GM21619 (cell line): ENCODE measurements around the gene LRRC3B.
"Not testable (repeated sequence)": the region's sequence is repeated elsewhere in the genome, so short reads cannot be mapped to it uniquely, and the experiment has no call there.

Source experiments
- ATAC-seq: cut with Tn5 transposase; IDR thresholded peaks from one replicate; pipeline ENCODE4 v1.9.1; 2021; ENCODE audit not compliant: unreplicated experiment

The LRRC3B gene, protein sequence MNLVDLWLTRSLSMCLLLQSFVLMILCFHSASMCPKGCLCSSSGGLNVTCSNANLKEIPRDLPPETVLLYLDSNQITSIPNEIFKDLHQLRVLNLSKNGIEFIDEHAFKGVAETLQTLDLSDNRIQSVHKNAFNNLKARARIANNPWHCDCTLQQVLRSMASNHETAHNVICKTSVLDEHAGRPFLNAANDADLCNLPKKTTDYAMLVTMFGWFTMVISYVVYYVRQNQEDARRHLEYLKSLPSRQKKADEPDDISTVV

DNA sequence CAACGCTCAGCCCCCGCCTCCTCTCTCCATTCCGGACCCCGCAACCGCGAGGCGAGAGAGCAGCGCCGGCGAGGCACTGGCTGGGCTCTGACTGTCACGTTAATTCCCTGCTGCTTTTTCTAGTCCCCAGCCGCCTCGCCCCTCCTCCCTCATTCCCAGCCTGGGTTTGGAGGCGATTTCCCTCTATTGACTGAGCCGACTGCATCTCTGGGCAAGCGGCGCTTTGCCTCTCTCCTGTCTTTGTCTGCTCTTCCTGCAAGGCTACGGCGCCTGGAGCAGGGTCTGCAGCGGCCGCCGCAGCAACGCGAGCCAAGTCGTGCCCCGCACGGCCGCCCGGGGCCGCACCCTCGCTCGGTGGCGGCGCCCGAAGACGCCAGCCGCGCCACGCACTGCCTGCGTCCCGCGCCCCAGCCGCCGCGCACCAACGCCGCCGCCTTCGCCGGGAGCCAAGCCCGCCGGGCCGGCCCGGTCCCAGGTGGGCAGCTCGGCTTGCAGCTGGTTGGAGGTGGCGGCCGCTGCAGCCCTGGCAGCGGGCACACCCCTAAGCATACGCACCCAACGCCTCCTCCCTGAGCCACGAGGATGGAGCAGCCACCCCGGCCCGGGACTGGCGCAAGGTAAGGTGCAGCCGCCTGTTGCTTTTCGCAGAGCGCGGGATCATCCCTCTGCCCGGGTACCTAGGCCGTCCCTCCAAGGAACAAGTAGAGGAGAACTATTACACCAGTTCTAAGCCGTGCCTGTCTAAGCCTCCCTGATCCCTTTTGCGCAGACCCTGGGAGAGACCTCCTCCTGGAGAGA is at the start of gene LRRC3B:
Gene LRRC3B, plus strand, starts transcription at position 152 of the 798 bp plus-strand sequence. CDS start 86,901 bp downstream, outside the sequence.
- no peak for ATAC-seq

DNA sequence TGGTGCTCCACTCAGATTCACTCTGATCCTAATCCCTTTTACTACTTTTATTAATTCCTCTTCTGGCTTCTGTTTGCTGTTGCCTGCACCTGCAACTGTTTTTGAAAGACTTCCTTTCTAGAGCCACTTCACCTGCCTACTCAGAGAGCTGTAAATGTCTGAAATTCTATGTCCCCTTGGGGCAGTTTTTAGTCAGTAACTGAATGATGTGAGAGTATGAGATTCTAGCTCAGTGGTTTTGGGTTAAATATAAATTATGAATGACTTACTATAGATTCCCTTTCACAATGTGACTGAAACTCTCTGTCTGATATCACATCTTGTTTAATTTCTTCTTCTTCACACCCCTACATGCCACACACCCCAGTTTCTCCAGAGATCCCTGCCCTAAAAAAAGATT is 47.8 kb upstream of the LRRC3B start:
- ATAC-seq, result no peak

DNA sequence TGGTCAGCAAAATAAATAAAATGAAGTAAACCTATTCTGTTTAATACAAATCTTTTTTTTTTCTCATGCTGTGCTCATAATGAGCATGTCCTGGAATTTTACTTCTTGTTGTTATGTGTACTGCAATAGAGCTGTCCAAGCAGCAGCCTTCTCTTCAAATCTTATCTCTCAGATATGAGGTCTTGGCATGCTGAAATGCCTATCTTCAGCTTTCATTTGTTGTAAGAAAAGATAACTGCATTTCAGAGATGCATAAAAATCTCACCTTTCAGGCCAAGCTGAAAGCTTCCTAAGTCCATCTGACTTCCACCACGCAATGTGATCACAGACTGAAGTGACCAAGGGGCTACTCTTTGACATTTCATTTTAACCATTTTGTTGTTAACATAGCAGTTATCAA is 43.5 kb upstream of the LRRC3B start:
- no peak for ATAC-seq

DNA sequence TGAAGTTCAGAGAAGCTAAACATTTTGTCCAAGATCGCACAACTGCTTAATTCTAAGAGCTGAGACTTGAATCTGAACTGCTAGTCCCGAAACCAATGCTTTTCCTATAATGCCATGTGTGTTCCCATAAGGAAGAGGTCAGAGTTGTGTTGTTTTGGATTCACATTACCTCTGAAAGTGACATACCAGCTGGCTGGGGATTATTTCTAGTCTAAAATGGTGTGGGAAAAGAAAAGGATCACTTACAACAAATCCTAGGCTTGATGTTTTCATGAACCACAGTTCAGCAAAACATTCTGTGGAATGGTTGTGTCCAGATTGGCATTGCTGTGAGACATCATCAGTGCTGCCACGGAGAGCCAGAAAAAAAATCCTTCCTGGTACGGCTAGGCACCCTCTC is 35.0 kb upstream of the LRRC3B start:
- no peak for ATAC-seq

DNA sequence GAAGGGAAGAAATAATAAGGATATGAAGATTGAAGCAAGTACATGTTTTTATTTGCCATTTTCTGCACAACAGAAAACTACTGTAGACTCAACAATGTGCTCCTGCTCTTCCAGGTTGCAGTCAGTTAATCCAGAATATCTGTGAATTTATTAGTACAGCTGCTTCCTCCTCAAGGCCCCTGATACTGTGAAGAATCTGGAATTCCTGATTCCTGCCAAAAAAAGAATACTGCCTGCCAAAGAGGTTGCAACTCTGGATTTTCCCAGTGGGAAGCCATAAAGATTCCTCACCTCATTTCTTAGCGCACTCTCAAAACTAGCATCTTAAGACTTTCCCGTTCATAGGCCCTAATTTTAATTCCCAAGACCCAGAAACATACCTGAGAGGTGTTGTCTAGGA is 33.6 kb upstream of the LRRC3B start:
- ATAC-seq, result no peak

DNA sequence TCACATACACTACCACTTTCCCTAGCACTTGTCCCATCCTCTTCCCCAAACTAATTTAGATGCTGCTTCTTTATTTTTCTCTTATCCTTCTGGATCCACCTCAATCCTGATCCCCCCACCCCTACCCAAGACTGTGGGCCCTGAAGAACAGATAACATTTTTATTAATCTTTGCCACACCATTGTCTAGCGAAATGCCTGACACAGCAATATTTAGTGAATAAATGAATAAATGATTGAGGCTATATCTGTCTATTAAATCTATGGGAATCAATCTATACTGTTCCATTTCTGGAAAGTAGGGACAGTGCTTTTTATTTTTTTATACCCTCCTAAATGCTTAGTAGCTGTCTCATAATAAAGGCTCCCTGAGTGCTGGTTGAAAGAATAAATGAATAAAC is 32.9 kb upstream of the LRRC3B start:
- ATAC-seq, result no peak

DNA sequence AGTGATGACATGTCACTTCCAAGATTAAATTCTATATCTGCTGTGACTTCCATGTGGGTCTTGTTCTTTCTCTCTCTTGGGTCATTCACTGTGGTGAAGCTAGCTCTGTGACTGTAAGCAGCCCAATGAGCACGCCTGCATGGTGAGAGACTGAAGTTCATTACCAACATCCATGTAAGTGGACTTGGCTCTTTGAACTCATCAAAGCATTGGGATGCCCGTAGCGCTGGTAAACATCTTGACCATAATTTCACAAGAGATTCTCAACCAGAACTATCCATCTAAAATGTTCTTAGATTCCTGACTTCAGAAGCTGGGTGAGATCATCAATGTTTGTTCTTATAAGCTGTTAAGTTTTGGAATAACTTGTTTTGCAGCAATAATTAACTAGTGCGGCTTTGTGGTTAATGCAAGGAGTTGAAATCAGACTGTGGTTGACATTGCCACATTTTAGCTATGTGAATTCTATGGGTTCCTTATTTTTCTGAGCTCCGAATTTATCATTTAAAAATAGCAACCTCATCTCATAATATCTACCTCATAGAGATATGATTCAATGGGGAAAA is 31.6 kb upstream of the LRRC3B start:
- no peak for ATAC-seq

DNA sequence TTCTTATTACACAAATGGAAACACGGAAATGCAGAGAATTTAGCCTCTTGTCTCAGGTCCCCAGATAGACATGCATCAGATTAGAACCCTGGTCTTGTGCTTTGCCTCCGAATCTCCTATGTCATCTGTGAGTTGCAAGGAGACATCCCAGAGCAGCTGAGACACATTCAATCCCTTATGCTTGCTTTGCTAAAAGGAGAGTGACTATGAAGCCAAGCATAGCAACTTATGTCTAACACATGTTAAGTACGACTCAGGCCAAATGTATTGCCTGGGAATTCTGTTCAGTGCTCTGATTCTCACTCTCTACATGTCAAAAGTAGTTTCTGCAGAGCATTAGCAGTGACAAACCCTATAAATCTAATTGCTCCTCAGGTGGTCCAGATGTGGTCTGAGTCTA is 30.6 kb upstream of the LRRC3B start:
- no peak for ATAC-seq

DNA sequence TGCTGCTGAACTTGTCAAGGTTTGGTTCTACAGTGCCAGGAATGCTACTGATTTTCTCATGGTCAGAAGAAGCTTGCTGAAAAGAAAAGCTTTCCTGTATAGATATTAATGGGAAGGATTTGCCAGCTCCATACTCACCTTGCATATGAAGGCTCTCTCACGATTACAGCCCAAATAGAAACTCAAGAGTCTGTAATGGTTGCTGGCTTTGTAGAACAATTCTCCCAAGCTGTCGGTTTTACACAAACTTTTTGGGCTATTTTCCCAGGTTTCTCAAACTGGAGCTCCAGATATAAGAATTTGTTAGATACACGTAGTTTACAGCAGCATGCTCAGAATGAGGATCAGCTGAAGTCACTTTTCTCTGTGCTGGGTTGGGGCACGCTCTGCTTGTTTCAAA is 30.1 kb upstream of the LRRC3B start:
- ATAC-seq, result no peak

DNA sequence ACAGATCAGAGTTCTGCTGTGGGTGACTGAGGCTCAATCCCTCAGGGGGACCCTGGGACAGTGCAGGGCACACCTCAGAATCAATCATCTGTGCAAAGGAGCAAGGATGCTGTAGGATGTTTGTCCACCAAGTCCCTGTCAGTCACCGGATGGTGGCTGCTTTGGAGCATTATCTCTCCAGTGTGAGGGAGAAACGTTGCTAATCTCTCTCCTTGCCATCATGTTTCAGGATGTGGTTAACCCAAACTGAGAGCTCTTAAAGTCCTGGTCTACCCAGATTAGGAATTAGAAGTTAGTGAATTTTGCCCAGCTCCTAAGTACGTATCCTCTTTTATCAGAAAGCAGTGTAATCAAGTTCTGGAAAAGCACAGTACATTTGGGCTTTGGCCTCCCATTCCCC is 26.2 kb upstream of the LRRC3B start:
- ATAC-seq, result no peak

DNA sequence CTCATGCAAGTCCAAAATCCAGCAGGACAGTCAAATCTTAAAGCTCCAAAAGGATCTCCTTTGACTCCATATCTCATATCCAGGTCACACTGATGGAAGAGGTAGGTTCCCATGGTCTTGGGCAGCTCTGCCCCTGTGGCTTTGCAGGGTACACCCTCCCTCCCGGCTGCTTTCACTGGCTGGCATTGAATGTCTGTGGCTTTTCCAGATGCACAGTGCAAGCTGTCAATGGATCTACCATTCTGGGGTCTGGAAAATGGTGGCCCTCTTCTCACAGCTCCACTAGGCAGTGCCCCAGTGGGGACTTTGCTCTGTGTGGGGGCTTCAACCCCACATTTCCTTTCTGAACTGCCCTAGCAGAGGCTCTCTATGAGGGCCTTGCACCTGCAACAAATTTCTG is 19.3 kb upstream of the LRRC3B start:
- not testable (repeated sequence) for ATAC-seq

DNA sequence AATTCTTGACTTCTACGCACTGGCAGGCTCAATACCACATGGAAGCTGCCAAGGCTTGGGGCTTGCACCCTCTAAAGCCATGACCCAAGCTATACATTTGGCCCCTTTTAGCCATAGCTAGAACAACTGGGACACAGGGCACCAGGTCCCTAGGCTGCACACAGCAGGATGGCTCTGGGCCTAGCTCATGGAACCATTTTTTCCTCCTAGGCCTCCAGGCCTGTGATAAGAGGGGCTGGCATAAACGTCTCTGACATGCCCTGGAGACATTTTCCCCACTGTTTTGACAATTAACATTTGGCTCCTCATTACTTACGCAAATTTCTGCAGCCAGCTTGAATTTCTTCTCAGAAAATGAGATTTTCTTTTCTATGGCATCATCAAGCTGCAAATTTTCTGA is 18.8 kb upstream of the LRRC3B start:
- ATAC-seq, result not testable (repeated sequence)

DNA sequence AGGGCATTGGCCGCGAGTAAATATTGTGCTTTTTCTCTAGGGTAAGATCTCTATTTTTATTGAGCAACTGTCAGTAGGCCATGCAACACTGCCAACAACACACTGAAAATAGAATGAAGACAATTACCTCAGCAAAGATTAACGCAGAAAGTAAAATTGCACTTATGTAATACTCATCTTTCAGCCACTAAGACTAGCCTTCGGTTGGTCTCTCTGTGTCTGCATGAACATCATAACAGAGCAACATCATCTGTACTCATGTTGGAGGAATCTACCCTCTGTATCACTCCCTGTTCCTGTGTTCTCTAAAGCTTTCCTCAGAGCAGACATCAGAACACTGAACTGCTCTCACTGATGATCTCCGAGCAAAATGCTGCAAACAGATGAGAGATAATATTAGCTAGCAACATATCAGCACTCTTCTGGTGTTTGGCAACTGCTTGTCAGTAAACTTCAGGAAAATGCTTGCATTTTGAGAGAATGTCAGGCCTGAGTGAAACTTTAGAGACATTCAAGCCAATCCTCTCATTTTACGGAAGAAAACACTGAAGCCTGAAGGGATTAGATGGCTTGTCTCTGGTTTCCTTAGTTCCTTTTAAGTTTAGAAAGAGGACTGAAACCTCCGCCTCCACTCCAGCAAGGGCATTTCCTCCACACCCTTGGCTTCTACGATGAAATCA is 8.4 kb upstream of the LRRC3B start:
- no peak for ATAC-seq

DNA sequence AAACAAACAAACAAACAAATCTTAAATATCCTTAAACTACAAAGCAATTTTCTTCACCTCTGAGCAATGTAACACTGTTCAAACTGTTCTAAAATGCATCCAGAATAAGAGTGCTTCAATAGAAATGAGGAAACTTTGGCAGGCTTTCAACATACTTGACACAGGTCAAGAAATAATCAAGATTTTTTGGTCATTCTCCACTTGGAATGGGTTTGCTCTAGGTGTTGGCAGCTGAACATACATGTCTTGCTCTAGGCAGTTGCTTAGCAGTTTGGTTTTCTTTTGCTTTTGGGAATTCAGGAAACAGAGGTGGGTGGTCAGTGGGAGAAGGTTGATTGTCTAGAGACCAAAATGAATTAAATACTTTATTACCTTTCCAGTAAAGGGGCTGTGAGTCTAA is 1.4 kb upstream of the LRRC3B start:
- ATAC-seq, result no peak

DNA sequence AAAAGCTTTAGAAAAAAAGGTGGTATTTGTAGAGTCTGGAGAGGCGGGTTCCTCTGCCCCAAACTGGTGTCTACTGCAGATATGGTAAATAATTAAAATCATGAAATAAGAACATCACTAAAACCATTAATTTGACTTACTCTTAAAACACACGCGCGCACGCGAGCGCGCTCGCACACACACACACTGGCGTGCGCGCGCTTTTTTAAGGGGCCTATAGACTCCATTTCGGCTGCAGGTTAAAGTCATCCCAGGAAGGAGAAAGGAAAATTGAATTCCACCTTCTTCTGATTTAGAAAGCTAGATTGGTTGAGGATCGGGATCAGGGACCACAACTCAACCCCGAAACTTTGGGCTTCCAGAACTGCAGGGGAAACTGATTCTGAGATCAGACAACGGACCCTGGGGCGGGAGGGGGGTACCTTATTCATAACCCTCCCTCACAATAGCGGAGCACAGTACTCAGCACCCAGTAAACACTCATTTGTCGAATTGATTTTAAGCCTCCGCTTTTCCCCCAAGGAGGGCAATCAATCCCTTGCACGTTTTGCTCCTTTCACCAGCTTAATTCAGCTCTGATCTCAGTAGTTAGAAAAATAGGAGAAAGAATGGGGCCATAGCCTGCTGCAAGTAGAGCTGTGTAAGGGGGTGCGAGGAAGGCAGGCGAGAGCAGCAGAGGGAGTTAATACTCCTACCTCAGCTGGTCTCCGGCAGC is 509 bp upstream of the LRRC3B start:
- ATAC-seq, result no peak

DNA sequence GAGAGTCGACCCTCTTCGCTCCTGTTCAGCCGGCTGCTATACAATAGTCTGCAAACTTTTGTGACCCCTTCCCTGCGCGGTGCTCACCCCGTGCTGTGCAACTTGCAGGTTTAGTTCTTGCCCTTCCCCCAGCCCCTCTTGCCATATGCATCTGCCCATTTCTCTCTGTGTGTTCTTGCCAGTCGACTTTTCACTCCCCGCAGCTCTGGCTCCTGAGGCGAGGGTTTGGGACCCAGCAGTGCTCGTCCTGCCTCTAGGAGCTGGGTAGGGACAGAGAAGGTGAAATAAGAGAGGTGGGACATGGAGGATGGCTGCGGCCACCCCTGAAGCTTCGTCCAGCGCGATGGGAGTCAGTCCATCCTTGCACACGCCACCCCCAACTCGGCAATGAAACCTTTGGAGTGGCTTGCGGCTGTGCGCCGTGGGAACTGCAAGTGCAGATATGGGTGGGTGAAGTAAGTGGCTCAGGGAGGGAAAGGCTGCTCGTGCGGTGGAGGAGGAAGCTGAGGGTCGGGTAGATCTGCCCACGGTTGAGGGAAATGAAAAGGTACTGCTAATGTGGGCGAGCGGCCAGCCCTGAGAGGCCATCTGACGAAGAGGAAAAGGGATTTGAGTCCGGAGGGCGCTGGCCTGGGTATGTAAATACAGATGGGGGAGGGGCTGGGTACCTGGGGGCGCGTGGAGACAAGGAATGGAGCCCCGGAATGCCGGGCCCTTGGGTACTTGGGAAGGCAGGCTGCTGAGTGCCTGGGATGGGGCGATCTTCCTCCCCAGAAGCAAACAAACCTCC is 1.0 kb downstream of the LRRC3B start:
- ATAC-seq, result no peak

DNA sequence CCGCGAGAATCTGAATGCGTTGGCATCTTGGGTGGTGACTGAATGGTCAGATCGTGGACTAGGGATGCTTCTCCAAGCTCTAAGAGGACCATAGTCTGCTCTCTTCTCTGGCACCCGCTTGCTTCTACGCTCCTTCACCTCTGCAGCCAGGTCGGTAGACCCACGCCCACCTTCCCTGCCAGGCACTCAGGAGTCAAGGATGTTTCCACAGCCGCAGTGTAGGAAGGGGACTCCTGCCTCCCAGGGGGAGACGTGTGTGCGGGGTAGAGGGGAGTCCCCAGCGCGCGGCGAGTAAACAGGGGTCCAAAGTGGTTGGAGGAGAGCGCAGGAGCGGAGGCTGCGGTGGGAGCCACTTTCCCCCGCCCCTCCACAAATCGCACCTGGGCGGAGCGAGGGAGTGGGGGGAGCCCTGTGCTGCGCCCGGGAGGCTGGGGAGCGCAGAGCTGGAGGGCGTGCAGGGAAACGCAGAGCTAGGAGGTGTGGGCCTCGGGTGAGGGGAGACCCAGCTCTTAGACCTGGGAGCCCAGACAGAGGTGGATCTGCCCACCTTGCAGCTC is 1.7 kb downstream of the LRRC3B start:
- no peak for ATAC-seq

DNA sequence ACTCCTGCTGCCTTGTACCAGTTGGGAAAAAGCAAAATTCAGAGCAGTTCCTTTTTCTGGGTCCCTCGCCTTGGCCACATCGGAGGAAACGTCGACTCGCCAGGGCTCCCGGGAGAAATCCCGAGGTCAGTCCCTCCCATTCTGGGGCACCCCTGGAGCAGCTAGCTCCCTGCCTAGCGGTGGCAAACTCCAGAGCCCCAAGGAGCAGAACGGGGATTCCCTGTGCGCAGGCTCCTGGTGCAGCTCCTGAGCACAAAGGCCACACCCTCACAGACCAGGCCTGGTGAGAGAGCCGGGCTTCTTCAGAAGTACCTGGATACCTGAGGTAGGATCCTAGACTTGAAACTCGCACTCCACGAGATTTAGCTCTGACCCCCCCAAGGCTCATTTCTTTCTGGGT is 2.6 kb downstream of the LRRC3B start:
- ATAC-seq, result no peak

DNA sequence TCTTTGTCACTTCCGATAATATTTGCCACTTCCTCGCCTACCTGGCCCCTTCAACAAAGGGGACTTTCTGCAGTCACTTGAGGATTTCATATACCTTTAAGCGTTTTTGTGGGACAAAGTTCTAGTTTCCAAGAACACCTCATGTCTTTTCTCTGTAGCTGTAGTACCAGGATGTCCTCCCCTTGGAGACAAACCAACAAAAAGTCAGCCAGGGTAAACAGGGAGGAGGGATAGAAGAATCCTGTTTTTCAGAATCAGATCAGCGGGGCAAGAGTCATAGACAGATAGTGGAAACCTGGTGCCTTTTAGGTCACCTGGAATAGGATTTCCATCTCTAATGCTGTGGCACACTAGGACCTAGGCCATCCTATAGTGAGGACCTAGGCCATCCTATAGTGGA is 4.5 kb downstream of the LRRC3B start:
- ATAC-seq, result no peak

DNA sequence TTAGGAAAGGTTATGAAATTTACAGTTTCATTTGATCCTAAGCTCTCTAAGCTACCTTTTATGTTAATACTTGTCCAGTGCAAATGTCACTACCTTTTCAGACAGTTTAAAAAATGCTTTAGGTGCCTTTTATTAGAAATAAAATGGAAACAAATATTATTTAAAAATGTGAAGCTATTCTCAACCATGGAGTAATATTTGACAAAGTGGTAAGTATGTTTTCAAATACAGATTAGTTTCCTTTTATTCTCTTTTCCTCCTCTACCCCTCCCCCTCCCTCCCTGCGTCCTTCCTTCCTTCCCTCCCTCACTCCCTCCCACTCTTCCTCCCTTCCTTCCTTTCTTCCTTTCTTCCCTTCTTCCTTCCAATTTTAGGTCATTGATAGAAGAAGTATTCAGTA is 6.3 kb downstream of the LRRC3B start:
- ATAC-seq, result no peak
